ENCODE data around the gene KLHL14.

- TF ChIP-seq POLR2AphosphoS5 (IDR thresholded peaks at IDR 0.05; ENCODE audit: low read depth): no peak
- TF ChIP-seq, protein P1, sequence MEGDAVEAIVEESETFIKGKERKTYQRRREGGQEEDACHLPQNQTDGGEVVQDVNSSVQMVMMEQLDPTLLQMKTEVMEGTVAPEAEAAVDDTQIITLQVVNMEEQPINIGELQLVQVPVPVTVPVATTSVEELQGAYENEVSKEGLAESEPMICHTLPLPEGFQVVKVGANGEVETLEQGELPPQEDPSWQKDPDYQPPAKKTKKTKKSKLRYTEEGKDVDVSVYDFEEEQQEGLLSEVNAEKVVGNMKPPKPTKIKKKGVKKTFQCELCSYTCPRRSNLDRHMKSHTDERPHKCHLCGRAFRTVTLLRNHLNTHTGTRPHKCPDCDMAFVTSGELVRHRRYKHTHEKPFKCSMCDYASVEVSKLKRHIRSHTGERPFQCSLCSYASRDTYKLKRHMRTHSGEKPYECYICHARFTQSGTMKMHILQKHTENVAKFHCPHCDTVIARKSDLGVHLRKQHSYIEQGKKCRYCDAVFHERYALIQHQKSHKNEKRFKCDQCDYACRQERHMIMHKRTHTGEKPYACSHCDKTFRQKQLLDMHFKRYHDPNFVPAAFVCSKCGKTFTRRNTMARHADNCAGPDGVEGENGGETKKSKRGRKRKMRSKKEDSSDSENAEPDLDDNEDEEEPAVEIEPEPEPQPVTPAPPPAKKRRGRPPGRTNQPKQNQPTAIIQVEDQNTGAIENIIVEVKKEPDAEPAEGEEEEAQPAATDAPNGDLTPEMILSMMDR (IDR thresholded peaks at IDR 0.05; ENCODE audit: insufficient read depth, low read length): no peak
Observed at GRCh38 chr18:32712860-32713259, 60.0 kb downstream of the KLHL14 start.
